Measurements from ENCODE around the gene RSPO3. TPM values are rescaled to one million over a fixed set of nuclear protein-coding genes. Genes with fewer than 3 reads are reported as not detected.

Gene RSPO3
- total RNA-seq, 1 donor from 2014 or later = not detected

DNA sequence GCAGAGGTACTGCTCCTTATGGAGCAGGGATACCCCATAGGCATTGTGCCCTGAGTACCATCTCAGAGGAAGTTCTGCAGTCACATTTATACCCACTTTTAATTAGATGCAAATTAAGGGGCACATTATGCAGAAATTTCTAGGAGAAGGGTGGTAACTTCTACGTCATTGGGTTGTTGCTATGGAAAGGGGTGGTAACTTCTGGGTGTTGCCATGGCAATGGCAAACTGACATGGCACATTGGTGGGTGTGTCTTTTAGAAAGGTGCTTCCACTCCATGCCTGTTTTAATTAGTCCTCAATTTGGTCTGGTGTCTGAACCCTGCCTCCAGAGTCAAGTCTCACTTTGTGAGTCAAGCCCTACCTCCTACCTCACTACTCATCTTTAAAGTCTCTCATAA, 42.0 kb downstream of the RSPO3 start:
- DNase-seq = no peak
- H3K36me3 Mint-ChIP-seq (ENCODE audit: unreplicated experiment) = no peaks in the 10 kb centered on the region
- H3K4me3 Mint-ChIP-seq (ENCODE audit: unreplicated experiment) = no peak overlapping the region
- H3K9me3 Mint-ChIP-seq (ENCODE audit: unreplicated experiment) = no peaks in the 10 kb centered on the region
- no peak overlapping the region for H3K27ac Mint-ChIP-seq (ENCODE audit: unreplicated experiment)
- TF ChIP-seq, protein P1, sequence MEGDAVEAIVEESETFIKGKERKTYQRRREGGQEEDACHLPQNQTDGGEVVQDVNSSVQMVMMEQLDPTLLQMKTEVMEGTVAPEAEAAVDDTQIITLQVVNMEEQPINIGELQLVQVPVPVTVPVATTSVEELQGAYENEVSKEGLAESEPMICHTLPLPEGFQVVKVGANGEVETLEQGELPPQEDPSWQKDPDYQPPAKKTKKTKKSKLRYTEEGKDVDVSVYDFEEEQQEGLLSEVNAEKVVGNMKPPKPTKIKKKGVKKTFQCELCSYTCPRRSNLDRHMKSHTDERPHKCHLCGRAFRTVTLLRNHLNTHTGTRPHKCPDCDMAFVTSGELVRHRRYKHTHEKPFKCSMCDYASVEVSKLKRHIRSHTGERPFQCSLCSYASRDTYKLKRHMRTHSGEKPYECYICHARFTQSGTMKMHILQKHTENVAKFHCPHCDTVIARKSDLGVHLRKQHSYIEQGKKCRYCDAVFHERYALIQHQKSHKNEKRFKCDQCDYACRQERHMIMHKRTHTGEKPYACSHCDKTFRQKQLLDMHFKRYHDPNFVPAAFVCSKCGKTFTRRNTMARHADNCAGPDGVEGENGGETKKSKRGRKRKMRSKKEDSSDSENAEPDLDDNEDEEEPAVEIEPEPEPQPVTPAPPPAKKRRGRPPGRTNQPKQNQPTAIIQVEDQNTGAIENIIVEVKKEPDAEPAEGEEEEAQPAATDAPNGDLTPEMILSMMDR (IDR thresholded peaks at IDR 0.05; ENCODE audit: partially characterized antibody, unreplicated experiment) = no peak
- no peaks in the 10 kb centered on the region for H3K4me1 Mint-ChIP-seq (ENCODE audit: low read depth, unreplicated experiment)
- H3K27me3 Mint-ChIP-seq (ENCODE audit: unreplicated experiment) = no peaks in the 10 kb centered on the region

DNA sequence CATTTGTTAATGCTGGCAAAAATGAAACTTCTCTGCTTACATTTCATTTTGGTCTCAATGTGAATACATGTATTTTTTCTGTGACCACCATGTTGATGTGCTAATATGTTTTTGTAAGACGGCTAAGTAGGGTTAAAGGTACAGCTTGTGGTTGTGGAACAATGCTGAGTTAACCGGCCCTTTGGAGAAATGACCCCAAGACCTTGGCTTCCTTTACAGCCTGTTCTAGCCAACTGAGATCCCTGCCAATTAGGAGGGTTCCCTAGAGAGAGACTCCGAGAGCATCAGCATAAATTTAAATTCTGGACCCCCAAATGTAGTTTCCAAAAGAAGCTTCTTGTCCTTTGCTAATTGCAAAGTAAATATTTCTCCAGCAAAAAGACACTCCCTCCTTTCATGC, 44.4 kb downstream of the RSPO3 start:
- Mint-ChIP-seq H3K9me3 (ENCODE audit: unreplicated experiment) (no peaks in the 10 kb centered on the region), H3K4me3 (ENCODE audit: unreplicated experiment) (no peak overlapping the region), H3K36me3 (ENCODE audit: unreplicated experiment) (no peaks in the 10 kb centered on the region), H3K27me3 (ENCODE audit: unreplicated experiment) (no peaks in the 10 kb centered on the region), H3K27ac (ENCODE audit: unreplicated experiment) (no peak overlapping the region), H3K4me1 (ENCODE audit: low read depth, unreplicated experiment) (no peaks in the 10 kb centered on the region)
- no peak for DNase-seq
- TF ChIP-seq, protein P1 (IDR thresholded peaks at IDR 0.05; ENCODE audit: partially characterized antibody, unreplicated experiment) = no peak

DNA sequence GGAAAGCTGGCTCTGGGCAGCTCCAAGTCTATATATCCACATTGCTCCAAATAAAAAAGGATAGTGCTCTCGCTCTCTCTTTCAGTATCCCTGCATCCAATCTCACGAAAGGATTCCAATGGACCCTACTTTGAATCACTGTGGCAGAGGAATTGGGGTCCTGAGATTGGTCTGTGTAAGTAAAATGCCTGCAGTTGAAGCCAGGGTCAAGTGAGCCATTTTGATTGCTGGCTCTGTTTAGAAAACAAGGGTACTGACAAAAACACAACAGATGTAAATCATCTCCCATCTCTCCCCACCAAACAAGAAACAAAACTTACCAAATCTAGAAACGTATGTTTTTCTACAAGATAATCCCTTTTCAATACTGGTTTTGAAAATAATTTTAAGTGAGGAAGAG, 45.6 kb downstream of the RSPO3 start:
- no peak for DNase-seq
- TF ChIP-seq, protein P1 (IDR thresholded peaks at IDR 0.05; ENCODE audit: partially characterized antibody, unreplicated experiment) = no peak
- Mint-ChIP-seq H3K27ac (ENCODE audit: unreplicated experiment) (no peak overlapping the region), H3K4me1 (ENCODE audit: low read depth, unreplicated experiment) (no peaks in the 10 kb centered on the region), H3K36me3 (ENCODE audit: unreplicated experiment) (no peaks in the 10 kb centered on the region), H3K27me3 (ENCODE audit: unreplicated experiment) (no peaks in the 10 kb centered on the region), H3K9me3 (ENCODE audit: unreplicated experiment) (no peaks in the 10 kb centered on the region), H3K4me3 (ENCODE audit: unreplicated experiment) (no peak overlapping the region)

DNA sequence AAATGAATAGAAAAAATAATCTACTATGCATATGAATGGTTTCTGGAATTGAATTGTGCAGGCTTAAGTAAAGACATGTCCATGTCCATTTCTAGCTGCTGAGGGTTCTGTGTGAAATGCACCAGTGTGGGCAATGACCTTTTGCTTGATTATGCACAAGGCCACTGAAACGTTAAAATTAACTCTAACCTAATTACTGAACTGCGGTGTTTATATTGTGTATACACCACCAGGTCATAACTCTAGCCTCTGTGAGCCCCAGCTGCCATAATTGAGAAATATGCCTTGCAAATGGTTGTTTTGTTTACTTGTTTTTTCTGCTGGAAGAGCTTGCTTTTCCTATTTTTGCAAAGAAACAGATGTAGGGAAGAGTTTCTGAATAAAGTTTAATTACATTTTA, 46.1 kb downstream of the RSPO3 start:
- DNase-seq = no peak
- H3K27me3 Mint-ChIP-seq (ENCODE audit: unreplicated experiment) = no peaks in the 10 kb centered on the region
- H3K27ac Mint-ChIP-seq (ENCODE audit: unreplicated experiment) = no peak overlapping the region
- TF ChIP-seq, protein P1 (IDR thresholded peaks at IDR 0.05; ENCODE audit: partially characterized antibody, unreplicated experiment) = no peak
- no peaks in the 10 kb centered on the region for H3K36me3 Mint-ChIP-seq (ENCODE audit: unreplicated experiment)
- H3K4me3 Mint-ChIP-seq (ENCODE audit: unreplicated experiment) = no peak overlapping the region
- no peaks in the 10 kb centered on the region for H3K9me3 Mint-ChIP-seq (ENCODE audit: unreplicated experiment)
- no peaks in the 10 kb centered on the region for H3K4me1 Mint-ChIP-seq (ENCODE audit: low read depth, unreplicated experiment)

DNA sequence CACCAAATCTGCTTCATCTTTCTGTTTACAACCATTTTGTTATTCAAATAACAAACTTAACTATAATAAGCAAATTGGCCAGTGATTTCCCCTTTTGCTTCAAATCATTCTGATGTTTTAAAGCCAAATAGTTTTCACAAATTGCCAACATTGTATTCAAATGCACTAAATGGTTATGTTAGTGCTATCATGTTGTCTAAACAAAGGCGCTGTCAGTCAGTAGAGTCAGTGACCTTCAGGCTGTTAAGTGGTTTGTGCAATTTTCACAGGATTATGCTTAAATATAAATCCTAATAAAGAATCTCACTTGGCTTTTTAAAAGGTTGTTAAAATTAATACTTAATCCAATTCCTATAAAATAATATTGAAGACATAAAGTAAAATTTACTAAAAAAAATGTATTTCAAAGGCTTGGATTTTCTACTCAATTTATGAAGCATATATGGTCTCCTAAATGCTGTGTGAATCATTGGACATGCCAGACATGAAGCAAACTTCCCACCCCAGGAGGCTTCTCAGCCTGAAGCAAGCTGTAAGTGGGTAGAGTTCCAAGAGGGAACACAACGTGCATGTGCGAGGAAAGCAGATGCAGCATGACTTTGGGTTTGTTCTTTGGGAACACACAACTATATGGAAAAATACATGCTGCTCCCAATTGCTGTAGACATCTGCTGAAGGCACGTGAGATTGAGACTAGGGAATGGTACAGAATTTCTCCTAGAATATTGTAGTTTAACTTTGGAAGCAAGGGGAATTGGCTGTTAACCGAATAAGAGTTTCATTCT, 54.9 kb downstream of the RSPO3 start:
- Mint-ChIP-seq H3K4me3 (ENCODE audit: unreplicated experiment) (no peak overlapping the region), H3K9me3 (ENCODE audit: unreplicated experiment) (no peaks in the 10 kb centered on the region), H3K27me3 (ENCODE audit: unreplicated experiment) (no peaks in the 10 kb centered on the region), H3K36me3 (ENCODE audit: unreplicated experiment) (no peaks in the 10 kb centered on the region), H3K27ac (ENCODE audit: unreplicated experiment) (no peak overlapping the region), H3K4me1 (ENCODE audit: low read depth, unreplicated experiment) (no peaks in the 10 kb centered on the region)
- TF ChIP-seq, protein P1 (IDR thresholded peaks at IDR 0.05; ENCODE audit: partially characterized antibody, unreplicated experiment) = no peak
- no peak for DNase-seq

Data from glutamatergic neuron (in vitro differentiated cells).